Measurements from ENCODE around the gene NUP62. TPM values are rescaled to one million over a fixed set of nuclear protein-coding genes. Genes with fewer than 3 reads are reported as not detected.

NUP62 gene
- total and polyA plus RNA-seq, 8 donors, result 11.4 to 26.4 (median 17.4) TPM

- H3K36me3 ChIP-seq, result no peaks in the 10 kb centered on the region
- H3K4me3 ChIP-seq, result no peak overlapping the region
- no peak for TF ChIP-seq CTCF (IDR thresholded peaks at IDR 0.05)
- intact Hi-C loops (cut with DNase I), result no loop called here
- H3K9me3 ChIP-seq, result no peaks in the 10 kb centered on the region
- H3K27me3 ChIP-seq, result no peaks in the 10 kb centered on the region
- ATAC-seq (peak in 2 of 4 donors; percentile 21 to 48), FAIRE-seq (no peak), DNase-seq (no peak)
- H3K27ac ChIP-seq, result peak overlapping the region in 1 of 4 donors; percentile 4
- 87 to 91% methylated on average over 21 of the region's 21 CpGs for WGBS, 2 donors
- H3K4me1 ChIP-seq, result no peaks in the 10 kb centered on the region
These were observed 12.2 kb downstream of the NUP62 start for GRCh38 chr19:49916839-49917733.

- Histone ChIP-seq H3K4me1 (no peaks in the 10 kb centered on the region), H3K27ac (no peak overlapping the region), H3K36me3 (no peaks in the 10 kb centered on the region), H3K4me3 (no peak overlapping the region), H3K27me3 (no peaks in the 10 kb centered on the region), H3K9me3 (no peaks in the 10 kb centered on the region)
- no peak for TF ChIP-seq CTCF (IDR thresholded peaks at IDR 0.05)
- intact Hi-C loops (cut with DNase I), result no loop called here
- no peak for DNase-seq
- 95 to 98% methylated on average over 6 of the region's 6 CpGs for WGBS, 2 donors
- no peak for ATAC-seq
- no peak for FAIRE-seq
These were observed 14.0 kb downstream of the NUP62 start for GRCh38 chr19:49915271-49915670.

GRCh38 chr19:49913720-49914119 is 15.6 kb downstream of the NUP62 start:
- Histone ChIP-seq H3K4me1 (no peaks in the 10 kb centered on the region), H3K9me3 (no peaks in the 10 kb centered on the region), H3K4me3 (no peak overlapping the region), H3K36me3 (peaks cover 0 to 8% (median 3%) of the 10 kb centered on the region in 3 donors), H3K27ac (no peak overlapping the region), H3K27me3 (no peaks in the 10 kb centered on the region)
- FAIRE-seq, result no peak
- WGBS, 2 donors, result 96 to 97% methylated on average over 10 of the region's 10 CpGs
- no peak for TF ChIP-seq CTCF (IDR thresholded peaks at IDR 0.05)
- DNase-seq, result no peak
- no peak for ATAC-seq
- intact Hi-C loops (cut with DNase I), result no loop called here

DNA sequence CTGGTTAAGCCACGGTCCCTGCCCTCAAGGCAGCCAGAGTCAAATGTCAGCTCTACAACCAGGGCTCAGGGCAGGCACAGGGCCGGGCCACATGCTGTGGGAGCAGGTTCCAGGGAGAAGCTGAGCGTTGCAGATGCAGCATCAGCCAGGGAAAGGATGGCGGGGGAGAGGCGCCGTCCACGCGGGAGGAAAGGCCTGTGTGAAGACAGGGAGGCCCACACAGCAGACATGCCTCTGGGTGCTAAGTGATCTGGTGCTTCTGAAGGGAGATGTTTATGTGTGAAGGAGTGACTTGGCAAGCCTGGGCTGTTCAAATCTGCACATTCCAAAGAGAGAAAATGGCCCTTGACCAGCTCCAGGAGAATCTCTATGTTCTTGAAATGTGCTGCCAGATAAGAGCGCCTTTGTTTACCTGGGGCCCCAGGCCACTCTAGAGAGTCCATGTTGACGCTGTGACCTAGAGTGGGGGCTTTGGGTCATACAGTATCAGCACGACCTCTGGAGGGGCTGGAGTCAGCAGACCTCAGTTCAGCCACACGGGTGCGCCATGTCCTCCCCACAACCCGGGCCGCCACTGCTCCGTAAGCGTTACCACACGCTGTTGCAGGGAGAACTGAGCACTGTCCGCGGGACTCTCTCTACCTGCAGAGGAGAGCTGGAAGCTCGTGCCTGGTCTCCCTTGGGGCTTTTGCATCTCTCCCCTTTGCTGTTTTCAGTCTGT is 16.2 kb downstream of the NUP62 start:
- FAIRE-seq, result no peak
- H3K27ac ChIP-seq, result no peak overlapping the region
- no peak overlapping the region for H3K4me3 ChIP-seq
- peaks cover 0 to 12% (median 3%) of the 10 kb centered on the region in 3 donors for H3K36me3 ChIP-seq
- no peaks in the 10 kb centered on the region for H3K27me3 ChIP-seq
- H3K9me3 ChIP-seq, result no peaks in the 10 kb centered on the region
- ATAC-seq, result no peak
- WGBS, 2 donors, result 89 to 92% methylated on average over 21 of the region's 21 CpGs
- no peak for DNase-seq
- intact Hi-C loops (cut with DNase I), result no loop called here
- TF ChIP-seq CTCF (IDR thresholded peaks at IDR 0.05), result no peak
- H3K4me1 ChIP-seq, result no peaks in the 10 kb centered on the region
